GM21576 (cell line): Measurements from ENCODE around the gene CLEC10A.
A peak's percentile ranks its signal among the peaks of the same experiment; 100 is the strongest.

Source experiments
- ATAC-seq: cut with Tn5 transposase; IDR thresholded peaks from one replicate; pipeline ENCODE4 v1.9.1; 2021; ENCODE audit warnings: mild to moderate bottlenecking, moderate library complexity; ENCODE audit not compliant: unreplicated experiment

Gene CLEC10A

GRCh38 chr17:7042501-7043181 is 37.4 kb downstream of the CLEC10A start:
- no peak for ATAC-seq

GRCh38 chr17:7041607-7042500 is 38.2 kb downstream of the CLEC10A start:
- no peak for ATAC-seq

- no peak for ATAC-seq
Observed at GRCh38 chr17:7039832-7040231, 40.2 kb downstream of the CLEC10A start.

- ATAC-seq: no peak
Observed at GRCh38 chr17:7038025-7038862, 41.8 kb downstream of the CLEC10A start.

- peak; percentile 79 for ATAC-seq
Observed at GRCh38 chr17:7035591-7036368, 44.3 kb downstream of the CLEC10A start, which contains the start of gene SLC16A13. TSS of gene SLC16A13 (plus strand) at chr17:7036015. CDS start at chr17:7036383, 368 bp downstream.

- peak; percentile 12 for ATAC-seq
Observed at GRCh38 chr17:7034955-7035590, 45.0 kb downstream of the CLEC10A start.

- no peak for ATAC-seq
Observed at GRCh38 chr17:7029659-7030058, 50.4 kb downstream of the CLEC10A start.

GRCh38 chr17:7029096-7029495 is 51.0 kb downstream of the CLEC10A start:
- ATAC-seq: no peak

- ATAC-seq: no peak
Observed at GRCh38 chr17:7027335-7027734, 52.7 kb downstream of the CLEC10A start.

GRCh38 chr17:7026471-7027115 is 53.5 kb downstream of the CLEC10A start:
- ATAC-seq: no peak

- ATAC-seq: no peak
Observed at GRCh38 chr17:7025245-7025644, 54.8 kb downstream of the CLEC10A start.
